H1 (cell line): ENCODE results near the gene F2. TPM values are rescaled to one million over a fixed set of nuclear protein-coding genes. Genes with fewer than 3 reads are reported as not detected.

Experiments used
- CHD7 ChIP-seq: fragments of 300-600 bp; sonication (generic); IDR thresholded peaks from 2 replicates; pipeline ENCODE4 v1.7.1; 2012; ENCODE audit warnings: low read length, moderate library complexity, mild to moderate bottlenecking, inconsistent platforms; ENCODE audit not compliant: insufficient replicate concordance
- RFX5 ChIP-seq: IDR thresholded peaks from 2 replicates; pipeline ENCODE4 v1.6.1; 2011; ENCODE audit warnings: low read depth, low read length, improper control_type of control experiment, borderline replicate concordance
- polyA plus RNA-seq, 7 experiments: library from polyadenylated mRNA; depleted of rRNA in 3 of 7; stranded (reverse) in 5 of 7; unstranded in 2 of 7; fragments of >200 nt in 5 of 7; fragments of 200-250 nt in 2 of 7; gene quantifications; 1 replicate in 5 of 7; 2 replicates in 1 of 7; 4 replicates in 1 of 7; pipeline versions ENCODE4 v1.2.1 to v1.2.3, GENCODE V29; 2011 to 2013; ENCODE audit warnings: missing spikeins in 2 of 7, mixed read lengths in 2 of 7
- total RNA-seq: library from RNA; stranded (reverse); fragmentation: NEBNext Ultra II Directional; extraction: Animal tissue kit (Norgen Biotek cat#: 25700); gene quantifications from 2 replicates; pipeline ENCODE4 v1.2.1, GENCODE V29; 2021
- TF ChIP-seq, protein P1 (sequence below): IDR thresholded peaks from 2 replicates; pipeline ENCODE4 v1.6.1; 2011; ENCODE audit warnings: low read length, improper control_type of control experiment

F2 gene
- total and polyA plus RNA-seq, 2 of the 8 experiments (the other 6 are each of a cell fraction or from before 2014, with no cell fraction given), result 0.11 TPM; not detected in 1

- TF ChIP-seq CHD7, result no peak
- TF ChIP-seq RFX5, result no peak
- TF ChIP-seq, protein P1, sequence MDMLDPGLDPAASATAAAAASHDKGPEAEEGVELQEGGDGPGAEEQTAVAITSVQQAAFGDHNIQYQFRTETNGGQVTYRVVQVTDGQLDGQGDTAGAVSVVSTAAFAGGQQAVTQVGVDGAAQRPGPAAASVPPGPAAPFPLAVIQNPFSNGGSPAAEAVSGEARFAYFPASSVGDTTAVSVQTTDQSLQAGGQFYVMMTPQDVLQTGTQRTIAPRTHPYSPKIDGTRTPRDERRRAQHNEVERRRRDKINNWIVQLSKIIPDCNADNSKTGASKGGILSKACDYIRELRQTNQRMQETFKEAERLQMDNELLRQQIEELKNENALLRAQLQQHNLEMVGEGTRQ, result no peak
These were observed 24.4 kb upstream of the F2 start (continued) for GRCh38 chr11:46694607-46695006.
